Vagina (tissue), 2 donors: ENCODE measurements around the gene UNK.

Experiments
- POLR2A ChIP-seq, 2 donors: fragments of 450-650 bp; IDR thresholded peaks; one replicate each; pipeline ENCODE4 v1.6.1; 2017; ENCODE audit warnings: antibody characterized with exemption in 2 of 2, mild to moderate bottlenecking in 2 of 2, moderate library complexity in 2 of 2
- POLR2AphosphoS5 ChIP-seq, 2 donors: sonication (generic); formaldehyde crosslinking; IDR thresholded peaks; one replicate each; pipeline ENCODE4 v1.9.0; 2017; ENCODE audit warnings: antibody characterized with exemption in 2 of 2, mild to moderate bottlenecking in 2 of 2, low read depth in 1 of 2; ENCODE audit not compliant: insufficient read depth in 1 of 2
- TF ChIP-seq, protein P1 (sequence below), 3 experiments: fragments of 450-650 bp in 2 of 3; fragments of 200-600 bp in 1 of 3; sonication (generic) in 1 of 3; IDR thresholded peaks; one replicate each; pipeline ENCODE4 v1.5.1; 2017 to 2019; ENCODE audit warnings: antibody characterized with exemption in 3 of 3, mild to moderate bottlenecking in 2 of 3, moderate library complexity in 2 of 3

DNA sequence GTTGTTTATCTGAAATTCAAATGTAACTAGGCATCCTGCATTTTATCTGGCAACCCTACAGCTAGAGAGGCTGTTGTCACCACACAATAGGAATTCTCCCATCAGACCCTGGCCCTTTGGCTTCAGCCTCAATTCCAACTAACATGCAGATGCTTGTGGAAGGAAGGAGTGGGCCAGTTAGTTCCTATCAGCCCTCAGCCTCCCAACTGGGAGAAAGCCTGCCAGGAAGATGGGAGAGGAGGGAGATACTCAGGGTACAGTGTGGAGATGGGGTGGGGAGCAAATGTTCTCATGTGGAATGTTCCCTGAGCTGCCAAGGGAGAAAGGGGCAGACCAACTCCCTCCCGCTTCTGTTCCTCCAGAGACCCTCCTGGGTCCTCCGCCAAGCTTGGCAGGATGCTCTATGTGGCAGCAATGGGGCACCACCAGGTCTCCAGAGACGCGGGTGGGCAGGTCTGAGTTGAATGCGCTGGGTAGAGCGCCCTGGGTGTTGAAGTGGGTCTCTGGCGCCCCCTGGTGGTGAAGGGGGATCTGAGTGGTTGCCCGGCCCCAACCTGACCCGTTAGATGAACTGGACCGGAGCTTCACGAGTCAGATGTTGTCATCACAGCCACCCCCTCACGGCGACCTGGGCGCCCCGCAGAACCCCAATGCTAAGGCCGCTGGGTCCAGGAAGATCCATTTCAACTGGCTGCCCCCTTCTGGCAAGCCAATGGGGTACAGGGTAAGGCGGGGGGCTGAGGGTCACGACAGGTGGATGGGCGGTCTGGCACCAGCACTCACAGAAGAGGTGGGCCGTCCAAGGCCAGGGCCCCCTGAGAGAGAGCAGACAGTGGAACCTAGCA, 34.8 kb upstream of the UNK start:
- TF ChIP-seq POLR2A (IDR thresholded peaks at IDR 0.05) (no peak), POLR2AphosphoS5 (IDR thresholded peaks at IDR 0.05; ENCODE audit: insufficient read depth in 1 of 2, low read depth in 1 of 2) (peak; percentile 26 to 44)
- TF ChIP-seq, protein P1, sequence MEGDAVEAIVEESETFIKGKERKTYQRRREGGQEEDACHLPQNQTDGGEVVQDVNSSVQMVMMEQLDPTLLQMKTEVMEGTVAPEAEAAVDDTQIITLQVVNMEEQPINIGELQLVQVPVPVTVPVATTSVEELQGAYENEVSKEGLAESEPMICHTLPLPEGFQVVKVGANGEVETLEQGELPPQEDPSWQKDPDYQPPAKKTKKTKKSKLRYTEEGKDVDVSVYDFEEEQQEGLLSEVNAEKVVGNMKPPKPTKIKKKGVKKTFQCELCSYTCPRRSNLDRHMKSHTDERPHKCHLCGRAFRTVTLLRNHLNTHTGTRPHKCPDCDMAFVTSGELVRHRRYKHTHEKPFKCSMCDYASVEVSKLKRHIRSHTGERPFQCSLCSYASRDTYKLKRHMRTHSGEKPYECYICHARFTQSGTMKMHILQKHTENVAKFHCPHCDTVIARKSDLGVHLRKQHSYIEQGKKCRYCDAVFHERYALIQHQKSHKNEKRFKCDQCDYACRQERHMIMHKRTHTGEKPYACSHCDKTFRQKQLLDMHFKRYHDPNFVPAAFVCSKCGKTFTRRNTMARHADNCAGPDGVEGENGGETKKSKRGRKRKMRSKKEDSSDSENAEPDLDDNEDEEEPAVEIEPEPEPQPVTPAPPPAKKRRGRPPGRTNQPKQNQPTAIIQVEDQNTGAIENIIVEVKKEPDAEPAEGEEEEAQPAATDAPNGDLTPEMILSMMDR (IDR thresholded peaks at IDR 0.05) = peak; percentile 89 to 96 (median 95)
